ENCODE results near the gene MTCH2. TPM values are rescaled to one million over a fixed set of nuclear protein-coding genes. Genes with fewer than 3 reads are reported as not detected.
A peak's percentile ranks its signal among the peaks of the same experiment; 100 is the strongest.

The MTCH2 gene
- total RNA-seq, 1 donor from 2014 or later = 55.9 TPM

GRCh38 chr11:47593934-47594855 lies 48.2 kb downstream of the MTCH2 start, which contains the start of gene C1QTNF4:
Gene C1QTNF4 (minus strand): TSS chr11:47594411. CDS start chr11:47590810, 3,601 bp downstream.
- no peak within 1 kb of the TSS for H3K27ac ChIP-seq
- TF ChIP-seq CTCF (IDR thresholded peaks at IDR 0.05) = no peak
- intact Hi-C loops (cut with DNase I) = no loop called here
- no peaks in the 10 kb centered on the region for H3K4me1 ChIP-seq
- no peaks in the 10 kb centered on the region for H3K27me3 ChIP-seq
- peak within 1 kb of the TSS; percentile 23 to 49 for H3K4me3 ChIP-seq
- no peaks in the 10 kb centered on the region for H3K9me3 ChIP-seq
- H3K36me3 ChIP-seq = no peaks in the 10 kb centered on the region
- DNase-seq (ENCODE audit: low spot score in 2 of 2) = no peak

GRCh38 chr11:47593492-47593933 lies 48.8 kb downstream of the MTCH2 start:
- H3K9me3 ChIP-seq = no peaks in the 10 kb centered on the region
- intact Hi-C loops (cut with DNase I) = no loop called here
- H3K27ac ChIP-seq = no peak overlapping the region
- H3K36me3 ChIP-seq = no peaks in the 10 kb centered on the region
- no peak for DNase-seq (ENCODE audit: low spot score in 2 of 2)
- TF ChIP-seq CTCF (IDR thresholded peaks at IDR 0.05) = no peak
- no peaks in the 10 kb centered on the region for H3K4me1 ChIP-seq
- H3K4me3 ChIP-seq = no peak overlapping the region
- no peaks in the 10 kb centered on the region for H3K27me3 ChIP-seq

GRCh38 chr11:47592970-47593369 lies 49.4 kb downstream of the MTCH2 start:
- H3K36me3 ChIP-seq = no peaks in the 10 kb centered on the region
- no peak for TF ChIP-seq CTCF (IDR thresholded peaks at IDR 0.05)
- DNase-seq (ENCODE audit: low spot score in 2 of 2) = no peak
- no peak overlapping the region for H3K27ac ChIP-seq
- intact Hi-C loops (cut with DNase I) = no loop called here
- no peaks in the 10 kb centered on the region for H3K27me3 ChIP-seq
- H3K4me3 ChIP-seq = no peak overlapping the region
- no peaks in the 10 kb centered on the region for H3K9me3 ChIP-seq
- no peaks in the 10 kb centered on the region for H3K4me1 ChIP-seq

GRCh38 chr11:47592251-47592650 lies 50.1 kb downstream of the MTCH2 start:
- no peak overlapping the region for H3K27ac ChIP-seq
- no peak for TF ChIP-seq CTCF (IDR thresholded peaks at IDR 0.05)
- H3K9me3 ChIP-seq = no peaks in the 10 kb centered on the region
- no peaks in the 10 kb centered on the region for H3K27me3 ChIP-seq
- DNase-seq (ENCODE audit: low spot score in 2 of 2) = no peak
- H3K4me1 ChIP-seq = no peaks in the 10 kb centered on the region
- intact Hi-C loops (cut with DNase I) = no loop called here
- H3K4me3 ChIP-seq = no peak overlapping the region
- no peaks in the 10 kb centered on the region for H3K36me3 ChIP-seq

- Histone ChIP-seq H3K4me1 (no peaks in the 10 kb centered on the region), H3K4me3 (no peak overlapping the region), H3K9me3 (no peaks in the 10 kb centered on the region), H3K36me3 (no peaks in the 10 kb centered on the region), H3K27me3 (no peaks in the 10 kb centered on the region), H3K27ac (no peak overlapping the region)
- no peak for TF ChIP-seq CTCF (IDR thresholded peaks at IDR 0.05)
- intact Hi-C loops (cut with DNase I) = no loop called here
- DNase-seq (ENCODE audit: low spot score in 2 of 2) = no peak
These were observed 50.6 kb downstream of the MTCH2 start for GRCh38 chr11:47591764-47592163.
